Activated CD4-positive, alpha-beta T cell treated with anti-CD3 and anti-CD28 coated beads, Interleukin-2, amount 50 U/mL, for 4 hours (primary cell): ENCODE results near the gene ZNF133.
"Not testable (repeated sequence)": the region's sequence is repeated elsewhere in the genome, so short reads cannot be mapped to it uniquely, and the experiment has no call there.

Experiments used
- DNase-seq, 2 experiments: peaks; one replicate each; pipeline ENCODE4 v3.0.0-alpha.2; 2020

ZNF133 gene

DNA sequence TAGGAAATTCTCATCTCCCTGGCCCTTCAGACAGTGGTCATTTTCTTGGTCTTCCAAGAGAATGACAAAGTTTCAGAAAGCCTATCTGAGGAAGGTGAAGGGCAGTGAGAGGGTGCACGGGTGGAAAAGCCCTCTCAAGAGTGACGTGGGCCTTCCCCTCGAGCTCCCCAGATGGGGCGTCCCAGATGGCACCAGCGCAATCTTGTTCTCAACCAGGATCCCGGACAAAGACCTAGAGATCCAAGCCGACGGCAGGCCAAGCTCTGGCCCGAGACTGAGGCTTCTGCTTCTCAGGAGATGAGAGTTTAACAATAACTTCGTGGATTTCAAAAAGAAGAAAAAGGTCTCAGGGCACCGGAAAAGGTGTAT, 797 bp upstream of the ZNF133 start:
- no peak for DNase-seq

DNA sequence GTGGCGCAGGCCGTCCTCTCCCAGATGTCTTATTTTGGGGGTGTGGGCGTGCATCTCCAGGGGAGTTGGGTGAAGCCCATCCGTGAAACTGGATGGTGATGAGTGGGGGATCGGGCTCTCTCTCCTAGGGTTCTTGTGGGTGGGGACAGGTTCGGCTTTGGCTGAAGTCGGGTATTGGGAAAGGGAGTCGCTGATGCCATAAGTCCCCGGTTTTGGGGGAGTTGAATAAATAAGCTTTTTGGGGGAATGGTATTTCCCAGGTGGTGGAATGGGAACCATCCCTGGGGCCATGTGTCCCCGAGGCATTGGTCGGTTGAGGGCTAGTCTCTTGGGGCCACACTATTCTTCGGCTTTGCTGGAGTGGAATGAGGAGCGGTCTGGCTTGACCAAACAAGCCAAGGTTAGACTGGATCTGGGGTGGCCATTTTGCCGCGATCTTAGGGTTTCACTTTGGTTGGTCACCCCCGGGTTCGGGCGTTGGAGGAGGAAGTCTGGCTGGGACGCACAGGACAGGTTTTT, 481 bp downstream of the ZNF133 start:
- DNase-seq: peak in 1 of 2 experiments; percentile 1

DNA sequence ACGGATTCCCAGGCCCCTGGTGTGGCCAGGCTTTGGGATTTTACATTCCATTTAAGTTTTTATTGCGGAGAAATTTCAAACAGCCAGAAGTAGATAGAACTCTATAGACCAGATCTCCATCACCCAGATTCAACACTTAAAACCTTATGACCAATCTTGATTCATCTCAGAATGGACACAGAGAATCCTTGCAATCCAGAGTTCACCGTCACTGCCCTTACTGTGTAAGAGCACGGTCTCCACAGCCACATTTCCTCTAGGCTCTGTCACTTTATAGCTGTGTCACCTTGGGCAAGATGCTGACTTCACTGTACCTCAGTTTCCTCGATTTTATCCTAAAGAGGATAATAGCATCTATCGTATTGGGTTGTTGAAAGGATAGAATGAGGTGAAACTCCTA, 979 bp downstream of the ZNF133 start:
- no peak for DNase-seq

DNA sequence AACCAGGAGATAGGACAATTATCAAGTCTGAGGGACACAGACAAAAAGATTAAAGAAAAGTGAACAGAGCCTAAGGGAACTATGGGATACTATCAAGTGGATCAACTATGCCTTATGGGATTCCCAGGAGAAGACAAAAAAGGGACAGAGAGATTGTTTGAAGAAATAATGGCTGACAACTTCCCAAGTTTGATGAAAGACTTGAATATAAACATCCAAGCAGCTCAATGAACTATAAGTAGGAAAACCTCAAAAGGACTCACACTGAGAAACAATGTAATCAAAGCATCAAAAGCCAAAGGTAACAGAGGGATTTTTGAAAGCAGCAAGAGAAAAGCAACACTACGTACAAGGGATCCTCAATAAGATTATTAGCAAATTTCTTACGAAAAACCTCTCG, 11.0 kb downstream of the ZNF133 start:
- no peak for DNase-seq

DNA sequence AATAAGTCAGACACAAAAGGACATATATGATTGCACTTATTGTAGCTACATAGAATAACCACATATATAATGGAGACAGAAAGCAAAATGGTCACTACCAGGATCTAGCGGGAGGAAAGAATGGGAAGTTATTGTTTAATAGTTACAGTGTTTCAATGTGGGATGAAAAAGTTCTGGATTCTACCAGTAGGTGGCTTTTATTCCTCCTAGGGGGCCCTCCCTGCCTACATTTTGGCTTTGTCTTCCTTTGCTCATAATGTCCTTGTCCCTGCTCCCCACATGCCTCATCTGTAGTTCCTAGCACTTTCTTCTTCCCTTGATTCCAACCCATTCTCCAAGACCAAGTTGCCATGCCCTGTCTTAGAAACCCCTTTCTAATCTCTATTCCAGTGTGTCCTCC, 16.3 kb downstream of the ZNF133 start:
- no peak for DNase-seq

DNA sequence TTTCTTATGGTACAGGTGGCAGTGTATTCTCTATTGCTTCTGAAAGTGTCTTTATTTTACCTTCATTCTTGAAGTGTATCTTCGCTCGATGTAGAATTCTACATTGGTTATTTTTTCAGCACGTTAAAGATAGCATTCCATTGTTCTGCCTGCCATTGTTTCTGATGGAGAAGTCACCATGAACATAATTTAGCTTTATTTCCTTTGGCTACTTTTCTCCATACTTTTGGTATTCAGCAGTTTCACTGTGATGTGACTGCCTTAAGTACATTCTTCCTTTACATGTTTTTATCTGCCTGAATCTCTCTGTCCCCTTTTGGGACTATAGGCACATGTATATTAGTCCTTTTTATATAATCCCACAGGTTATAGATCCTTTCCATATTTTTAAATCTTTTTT, 19.0 kb downstream of the ZNF133 start:
- DNase-seq: no peak

DNA sequence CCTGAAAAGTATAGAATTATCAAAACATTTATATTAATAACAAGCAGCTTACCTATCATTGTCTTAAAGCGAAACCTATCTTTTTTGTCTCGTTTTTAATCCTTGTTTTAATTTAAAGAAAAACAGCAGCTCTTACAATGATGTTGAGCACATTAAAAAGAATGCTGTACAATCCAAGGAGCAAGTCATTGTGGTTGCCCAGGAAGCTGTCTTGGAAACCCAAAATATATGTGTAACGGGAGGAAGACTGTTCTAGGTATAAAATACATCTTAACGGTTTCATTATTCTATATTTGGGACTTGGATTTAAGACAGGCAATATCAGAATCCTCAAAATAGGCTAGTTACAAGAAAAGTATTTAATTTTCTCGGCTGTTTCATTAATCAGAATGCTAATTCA, 21.7 kb downstream of the ZNF133 start:
- DNase-seq: no peak

DNA sequence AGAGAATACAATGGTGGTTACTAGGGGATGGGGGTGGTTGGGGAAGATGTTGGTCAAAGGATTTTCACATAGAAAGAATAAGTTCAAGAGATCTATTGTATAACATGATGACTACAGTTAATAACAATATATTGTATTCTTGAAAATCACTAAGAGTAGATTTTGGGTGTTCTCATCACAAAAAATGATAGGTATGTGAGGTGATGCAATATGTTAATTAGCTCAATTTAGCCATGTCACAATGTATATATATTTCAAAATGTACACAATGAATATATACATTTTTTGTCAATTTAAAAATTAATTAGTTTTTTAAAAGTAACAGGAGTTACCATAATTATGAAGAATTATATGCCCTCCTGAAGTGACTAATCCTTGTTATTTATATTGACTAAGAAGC, 22.3 kb downstream of the ZNF133 start:
- no peak for DNase-seq

DNA sequence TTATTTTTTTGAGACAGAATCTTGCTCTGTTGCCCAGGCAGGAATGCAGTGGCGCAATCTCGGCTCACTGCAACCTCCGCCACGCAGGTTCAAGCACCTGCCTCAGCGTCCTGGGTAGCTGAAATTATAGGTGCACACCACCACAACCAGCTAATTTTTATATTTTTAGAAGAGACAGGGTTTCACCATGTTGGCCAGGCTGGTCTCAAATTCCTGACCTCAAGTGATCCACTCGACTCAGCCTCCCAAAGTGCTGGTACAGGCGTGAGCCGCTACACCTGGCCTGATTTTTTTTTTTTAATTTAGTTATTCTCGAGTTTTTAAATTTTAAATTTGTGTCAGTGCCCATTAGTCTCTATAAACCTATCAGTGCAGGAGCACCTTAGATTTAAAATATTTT, 24.4 kb downstream of the ZNF133 start:
- DNase-seq: no peak

DNA sequence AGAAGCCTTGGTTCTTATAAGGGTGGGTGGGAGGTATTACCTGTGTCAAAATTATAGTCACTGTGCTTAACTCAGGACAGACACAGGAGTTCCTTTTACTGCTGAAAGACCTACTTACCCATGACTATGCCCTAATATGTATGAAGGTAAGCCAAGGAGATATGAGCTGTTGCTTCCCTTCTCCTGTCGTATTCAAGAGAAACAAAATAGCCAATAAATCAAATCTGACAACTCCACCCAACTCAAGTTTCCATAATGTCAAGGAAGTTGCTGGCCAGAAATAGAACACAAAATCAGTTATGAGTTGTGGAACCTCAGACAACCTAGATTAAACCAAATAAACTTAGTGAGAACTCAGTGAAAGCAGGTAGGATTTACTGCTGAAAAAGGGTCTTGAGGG, 25.1 kb downstream of the ZNF133 start:
- no peak for DNase-seq

DNA sequence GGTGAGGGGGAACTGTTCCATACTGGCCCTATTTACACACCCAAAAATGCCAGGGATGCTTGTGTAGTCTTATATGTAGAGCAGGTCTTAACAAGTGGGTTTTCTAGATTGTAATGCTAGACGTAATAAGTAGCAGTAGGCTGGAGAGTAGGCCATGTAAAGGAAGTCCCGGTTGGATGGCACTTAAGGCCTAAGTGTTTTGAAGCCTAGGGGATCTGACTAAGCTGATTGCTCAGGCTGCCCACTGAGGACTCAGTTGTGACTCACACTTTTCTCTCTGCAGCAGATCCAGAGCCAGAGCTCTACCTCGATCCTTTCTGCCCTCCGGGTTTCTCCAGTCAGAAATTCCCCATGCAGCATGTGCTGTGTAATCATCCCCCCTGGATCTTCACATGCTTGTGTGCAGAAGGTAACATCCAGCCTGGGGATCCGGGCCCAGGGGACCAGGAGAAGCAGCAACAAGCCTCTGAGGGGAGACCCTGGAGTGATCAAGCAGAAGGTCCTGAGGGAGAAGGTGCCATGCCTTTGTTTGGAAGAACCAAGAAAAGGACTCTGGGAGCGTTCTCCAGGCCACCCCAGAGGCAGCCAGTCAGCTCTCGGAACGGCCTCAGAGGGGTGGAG, 26.6 kb downstream of the ZNF133 start:
- DNase-seq: no peak

DNA sequence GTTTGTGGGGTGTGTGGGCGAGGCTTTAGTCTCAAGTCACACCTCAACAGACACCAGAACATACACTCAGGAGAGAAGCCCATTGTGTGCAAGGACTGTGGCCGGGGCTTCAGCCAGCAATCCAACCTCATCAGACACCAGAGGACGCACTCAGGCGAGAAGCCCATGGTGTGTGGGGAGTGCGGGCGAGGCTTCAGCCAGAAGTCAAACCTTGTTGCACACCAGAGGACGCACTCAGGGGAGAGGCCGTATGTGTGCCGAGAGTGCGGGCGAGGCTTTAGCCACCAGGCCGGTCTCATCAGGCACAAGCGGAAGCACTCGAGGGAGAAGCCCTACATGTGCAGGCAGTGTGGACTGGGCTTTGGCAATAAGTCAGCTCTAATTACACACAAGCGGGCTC, 27.8 kb downstream of the ZNF133 start:
- DNase-seq: no peak

DNA sequence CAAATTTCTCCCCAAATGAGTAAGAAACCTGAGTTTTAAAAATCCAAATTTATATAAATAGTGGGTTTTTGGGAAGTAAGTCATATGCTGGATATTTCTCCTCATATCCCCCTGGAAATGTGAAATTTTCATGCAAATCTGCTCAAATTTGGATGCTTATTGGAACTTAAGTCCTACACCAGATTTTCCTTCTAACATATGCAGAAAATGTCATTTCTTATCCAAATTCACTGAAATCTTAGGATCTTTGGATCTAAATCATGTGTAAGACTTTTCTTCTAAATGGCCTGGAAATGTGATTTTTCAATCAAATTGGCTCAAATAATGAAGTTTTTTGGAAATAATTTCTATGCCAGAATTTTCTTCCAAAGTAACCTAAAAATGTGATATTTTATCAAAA, 33.0 kb downstream of the ZNF133 start:
- DNase-seq: no peak

DNA sequence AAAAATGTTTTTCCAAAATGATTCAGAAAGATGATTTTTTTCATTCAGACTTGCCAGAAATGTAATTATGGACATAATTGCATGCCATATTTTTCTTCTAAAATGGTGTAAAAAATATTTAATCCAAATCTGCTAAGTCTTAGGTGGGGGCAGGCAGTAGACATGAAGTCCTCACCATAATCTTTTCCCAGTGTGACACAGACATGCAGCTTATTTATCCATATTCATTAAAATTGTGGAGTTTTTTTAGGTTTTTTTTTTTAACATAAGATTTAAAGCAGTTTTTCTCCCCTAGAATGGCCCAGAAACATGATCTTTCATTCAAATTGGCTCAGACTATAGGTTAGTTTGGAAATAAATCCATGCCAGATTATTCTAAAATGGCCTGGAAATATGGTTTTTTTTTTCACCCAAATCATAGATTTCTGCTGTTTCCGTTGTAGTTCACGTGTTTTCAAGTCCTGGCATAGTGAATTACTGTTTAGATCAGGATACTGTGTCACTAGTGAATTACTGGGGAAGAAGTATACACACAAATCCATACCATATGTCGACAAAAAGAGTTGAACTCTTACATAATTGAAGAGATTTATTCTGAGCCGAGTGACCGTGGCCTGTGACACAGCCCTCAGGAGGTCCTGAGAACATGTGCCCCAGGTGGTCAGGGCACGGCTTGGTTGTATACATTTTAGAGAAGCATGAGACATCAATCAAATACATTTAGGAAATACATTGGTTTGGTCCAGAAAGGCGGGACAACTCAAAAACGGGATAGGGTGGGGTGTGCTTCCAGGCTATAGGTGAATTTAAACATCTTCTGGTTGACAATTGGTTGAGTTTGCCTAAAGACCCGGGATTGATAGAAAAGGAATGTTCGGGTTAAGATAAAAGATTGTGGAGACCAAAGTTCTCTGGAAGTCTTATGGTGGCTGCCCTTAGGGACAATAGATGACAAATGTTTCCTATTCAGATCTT, 33.9 kb downstream of the ZNF133 start:
- DNase-seq: no peak

DNA sequence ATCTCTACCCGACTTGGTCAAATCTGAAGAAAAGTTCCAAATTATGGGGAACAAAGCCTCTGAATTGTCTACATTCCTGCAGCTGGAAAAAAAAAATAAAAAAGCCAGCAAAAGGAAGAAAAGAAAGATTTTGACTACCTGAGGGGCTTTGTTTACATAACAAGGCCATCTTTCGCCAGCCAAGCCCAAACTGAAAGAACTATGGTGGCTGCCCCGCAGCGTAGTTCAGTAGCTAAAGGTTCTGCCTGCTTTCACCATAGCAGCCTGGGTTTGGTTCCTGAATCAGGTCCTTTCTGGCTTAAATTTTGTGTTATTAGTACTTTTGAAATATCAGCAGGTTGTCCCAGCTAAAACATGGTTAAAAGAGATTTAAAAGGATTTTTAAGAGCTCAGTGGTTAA, 35.4 kb downstream of the ZNF133 start:
- no peak for DNase-seq

DNA sequence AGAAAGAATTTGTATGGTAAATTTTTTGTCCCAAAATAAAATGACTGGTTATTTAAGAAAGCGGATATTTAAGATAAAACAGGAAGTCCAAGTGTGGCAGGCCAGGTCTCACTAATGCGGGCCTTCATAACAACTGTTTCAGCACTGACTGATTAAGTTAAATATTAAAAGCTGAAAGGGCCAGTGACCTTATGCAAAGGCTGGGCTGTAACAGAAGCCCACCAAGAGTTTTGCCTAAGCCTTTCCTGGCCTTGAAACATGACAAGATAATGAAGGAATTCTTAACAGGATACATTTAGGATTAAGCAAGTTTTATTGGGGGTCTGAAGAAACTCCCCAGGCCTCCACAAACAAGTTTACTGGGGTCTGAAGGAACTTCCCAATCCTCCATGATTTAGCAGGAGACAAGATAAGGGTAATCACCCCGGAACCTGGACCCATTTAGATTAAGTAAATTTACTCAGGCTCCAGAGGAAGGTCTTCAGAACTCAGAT, 36.3 kb downstream of the ZNF133 start:
- DNase-seq: no peak

DNA sequence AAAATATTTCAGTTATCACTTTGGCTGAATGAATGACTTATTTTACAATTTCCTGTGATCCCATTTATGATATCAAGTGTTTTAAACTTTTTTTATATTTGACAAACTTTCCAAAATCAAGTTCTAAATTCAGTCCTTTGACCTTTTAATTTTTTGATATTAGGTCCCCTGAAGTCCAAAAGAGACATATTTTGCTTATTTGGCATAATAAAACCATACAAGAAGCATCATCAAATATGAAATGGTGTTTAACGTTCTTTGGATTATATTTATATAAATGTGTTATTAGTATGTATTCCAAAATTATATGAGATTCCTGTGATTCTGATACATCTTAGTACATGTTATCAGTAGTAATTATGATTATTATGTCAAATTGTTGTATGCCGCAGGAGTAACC, 38.7 kb downstream of the ZNF133 start:
- DNase-seq: no peak

DNA sequence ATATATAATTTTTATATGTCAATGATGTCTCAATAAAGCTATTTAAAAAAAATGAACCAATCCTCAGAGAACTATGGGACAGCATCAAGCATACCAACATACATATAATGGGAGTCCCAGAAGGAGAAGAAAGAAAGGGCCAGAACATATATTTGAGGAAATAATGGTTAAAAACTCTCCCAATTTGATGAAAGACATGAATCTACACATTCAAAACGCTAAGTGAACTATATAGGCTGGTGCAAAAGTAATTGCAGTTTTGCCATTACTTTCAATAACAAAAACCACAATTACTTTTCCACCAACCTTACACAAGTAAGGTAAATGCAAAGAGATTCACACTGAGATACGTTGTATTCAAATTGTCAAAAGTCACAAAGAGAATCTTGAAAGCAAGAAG, 43.4 kb downstream of the ZNF133 start:
- DNase-seq: no peak

DNA sequence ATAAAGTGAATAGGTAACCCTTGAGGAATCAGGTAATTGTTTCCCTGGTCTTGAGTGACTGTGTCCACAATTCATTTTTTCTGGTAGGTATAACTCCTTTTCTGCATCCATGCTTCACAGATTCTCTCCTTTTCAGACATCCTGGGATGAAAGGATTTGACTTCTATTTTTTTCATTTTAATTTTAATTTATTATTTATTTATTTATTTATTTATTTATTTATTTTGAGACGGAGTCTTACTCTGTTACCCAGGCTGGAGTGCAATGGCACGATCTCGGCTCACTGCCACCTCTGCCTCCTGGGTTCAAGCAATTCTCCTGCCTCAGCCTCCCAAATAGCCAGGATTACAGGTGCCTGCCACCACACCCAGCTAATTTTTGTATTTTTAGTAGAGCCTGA, 61.4 kb downstream of the ZNF133 start:
- DNase-seq: not testable (repeated sequence)

DNA sequence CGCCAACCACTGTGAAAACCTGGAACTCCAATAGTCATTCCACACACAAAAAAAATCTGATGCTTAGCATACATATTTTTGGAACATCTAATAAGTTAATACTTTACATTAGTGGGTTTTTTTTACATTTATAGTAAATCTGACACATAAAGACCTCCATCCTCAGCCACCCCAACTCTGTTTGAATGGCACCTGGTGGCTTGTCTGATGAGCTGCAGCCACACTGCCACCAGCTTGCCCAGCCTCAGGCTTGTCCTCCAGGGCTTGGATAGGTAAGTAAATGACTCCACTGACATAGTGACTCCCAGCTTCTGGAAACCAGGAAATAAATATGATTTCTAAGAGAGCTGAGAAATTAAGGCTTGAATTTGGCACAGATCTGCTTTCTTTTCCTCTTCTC, 71.5 kb downstream of the ZNF133 start:
- DNase-seq: no peak

DNA sequence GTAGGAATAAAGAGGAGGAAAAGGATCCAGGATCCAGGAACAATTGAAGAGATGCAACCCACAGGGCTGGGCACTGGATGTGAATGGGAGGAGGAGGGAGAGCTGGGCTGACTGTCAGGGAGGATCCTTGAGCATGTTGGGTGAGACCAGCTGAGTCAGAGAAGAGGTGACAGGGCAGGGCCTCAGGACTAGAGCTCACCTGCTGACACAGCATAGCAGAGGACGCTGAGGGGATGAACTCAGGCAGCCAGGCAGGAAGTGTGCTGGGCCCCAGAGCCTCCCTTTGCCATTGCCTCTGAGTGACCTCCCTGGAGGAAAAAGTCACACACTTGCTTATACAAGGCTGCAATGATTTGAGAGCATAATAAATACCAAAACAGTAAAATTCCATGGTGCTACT, 72.3 kb downstream of the ZNF133 start:
- DNase-seq: no peak

DNA sequence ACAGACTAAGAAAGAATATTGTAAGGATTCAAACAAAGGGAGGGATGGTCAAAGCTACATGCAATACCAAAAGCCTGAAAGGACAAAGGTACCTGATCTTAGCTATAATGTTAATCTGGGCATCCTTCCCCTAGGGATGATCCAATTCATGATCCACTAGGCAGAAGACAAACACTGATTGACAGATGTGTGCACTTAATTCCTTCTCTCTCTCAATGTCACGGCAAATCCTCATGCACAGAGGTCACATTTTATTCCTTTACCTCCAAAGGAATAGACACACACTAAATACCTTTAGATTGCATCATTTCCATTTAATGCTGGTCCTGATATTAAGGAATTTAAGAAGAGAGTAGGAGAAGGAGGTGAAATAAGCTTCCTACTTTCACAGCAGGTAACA, 73.4 kb downstream of the ZNF133 start:
- DNase-seq: no peak

DNA sequence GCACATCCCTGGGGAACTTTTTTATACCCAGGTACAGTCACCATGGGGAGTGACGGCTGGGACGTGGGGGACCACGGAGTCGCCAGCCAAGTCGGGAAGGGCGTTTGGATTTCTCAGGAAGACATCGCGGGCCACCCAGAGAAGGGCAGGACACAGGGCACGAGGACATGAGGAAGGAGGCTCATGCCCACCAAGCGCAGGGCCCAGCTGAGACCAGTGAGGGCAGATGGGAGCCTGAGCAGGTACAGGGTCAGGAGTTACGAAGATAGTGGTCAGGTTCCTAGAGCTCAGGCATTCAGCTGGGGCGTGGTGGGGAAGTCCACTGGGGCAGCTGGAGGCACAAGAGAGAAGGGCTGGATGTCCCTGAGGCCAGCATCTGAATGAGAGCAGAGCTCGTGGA, 74.6 kb downstream of the ZNF133 start:
- DNase-seq: no peak

DNA sequence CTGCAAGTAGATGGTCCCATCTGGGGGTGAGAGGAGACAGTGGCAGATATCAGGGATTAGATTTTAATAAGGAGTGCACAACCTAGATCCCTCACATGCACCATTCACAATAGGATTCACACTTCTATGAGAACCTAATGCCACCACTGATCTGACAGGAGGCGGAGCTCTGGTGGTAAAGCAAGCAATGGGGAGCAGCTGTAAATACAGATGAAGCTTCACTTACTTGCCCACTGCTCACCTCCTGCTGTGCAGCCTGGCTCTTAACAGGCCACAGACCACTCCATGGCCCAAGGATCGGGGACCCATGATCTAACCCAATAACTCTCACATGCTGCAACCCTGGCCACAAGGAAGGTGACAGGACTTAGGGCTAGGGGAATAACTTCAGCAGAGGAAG, 75.4 kb downstream of the ZNF133 start:
- no peak for DNase-seq
